ENCODE results near the gene HSF2BP. TPM values are rescaled to one million over a fixed set of nuclear protein-coding genes. Genes with fewer than 3 reads are reported as not detected.

The HSF2BP gene
- total RNA-seq, 6 donors from 2014 or later: 0.40 to 0.91 (median 0.45) TPM; not detected in 2

GRCh38 chr21:43600642-43601402, 58.5 kb downstream of the HSF2BP start:
- ATAC-seq (ENCODE audit: low FRiP score in 2 of 2) (no peak), DNase-seq (no peak)
- no peak for TF ChIP-seq POLR2A (IDR thresholded peaks at IDR 0.05)
- TF ChIP-seq POLR2AphosphoS5 (IDR thresholded peaks at IDR 0.05): no peak
- TF ChIP-seq CTCF (IDR thresholded peaks at IDR 0.05): no peak
- TF ChIP-seq EP300 (IDR thresholded peaks at IDR 0.05): no peak
- Histone ChIP-seq H3K27me3 (no peaks in the 10 kb centered on the region), H3K9me3 (no peaks in the 10 kb centered on the region), H3K36me3 (no peaks in the 10 kb centered on the region), H3K4me3 (no peak overlapping the region), H3K27ac (no peak overlapping the region), H3K4me1 (peaks cover 0 to 7% (median 0%) of the 10 kb centered on the region in 4 donors)
- 89 to 90% methylated on average over 12 of the region's 12 CpGs for WGBS, 2 donors

- Histone ChIP-seq H3K27me3 (no peaks in the 10 kb centered on the region), H3K9me3 (no peaks in the 10 kb centered on the region), H3K4me1 (peaks cover 0 to 7% (median 0%) of the 10 kb centered on the region in 4 donors), H3K27ac (no peak overlapping the region), H3K4me3 (no peak overlapping the region), H3K36me3 (no peaks in the 10 kb centered on the region)
- WGBS, 2 donors: 70 to 72% methylated on average over 5 of the region's 5 CpGs
- no peak for TF ChIP-seq EP300 (IDR thresholded peaks at IDR 0.05)
- DNase-seq (no peak), ATAC-seq (ENCODE audit: low FRiP score in 2 of 2) (no peak)
These were observed 59.6 kb downstream of the HSF2BP start for GRCh38 chr21:43599728-43600127.

- whole genome bisulfite sequencing, 2 donors: 77% methylated on average over 6 to 7 of the region's 7 CpGs
- Histone ChIP-seq H3K4me3 (no peak overlapping the region), H3K9me3 (no peaks in the 10 kb centered on the region), H3K4me1 (peaks cover 0 to 3% (median 0%) of the 10 kb centered on the region in 4 donors), H3K27ac (no peak overlapping the region), H3K36me3 (no peaks in the 10 kb centered on the region), H3K27me3 (no peaks in the 10 kb centered on the region)
- DNase-seq: no peak
- TF ChIP-seq CTCF (IDR thresholded peaks at IDR 0.05) (no peak), POLR2A (IDR thresholded peaks at IDR 0.05) (no peak), POLR2AphosphoS5 (IDR thresholded peaks at IDR 0.05) (no peak), EP300 (IDR thresholded peaks at IDR 0.05) (no peak)
- ATAC-seq (ENCODE audit: low FRiP score in 2 of 2): no peak
These were observed 60.7 kb downstream of the HSF2BP start for GRCh38 chr21:43598416-43599120.

- 92 to 95% methylated on average over 6 of the region's 6 CpGs for WGBS, 2 donors
- TF ChIP-seq POLR2A (IDR thresholded peaks at IDR 0.05) (no peak), EP300 (IDR thresholded peaks at IDR 0.05) (no peak), CTCF (IDR thresholded peaks at IDR 0.05) (no peak), POLR2AphosphoS5 (IDR thresholded peaks at IDR 0.05) (no peak)
- H3K4me3 ChIP-seq: no peak overlapping the region
- no peaks in the 10 kb centered on the region for H3K27me3 ChIP-seq
- H3K9me3 ChIP-seq: no peaks in the 10 kb centered on the region
- H3K4me1 ChIP-seq: no peaks in the 10 kb centered on the region
- DNase-seq: no peak
- H3K27ac ChIP-seq: no peak overlapping the region
- no peak for ATAC-seq (ENCODE audit: low FRiP score in 2 of 2)
- no peaks in the 10 kb centered on the region for H3K36me3 ChIP-seq
These were observed 61.6 kb downstream of the HSF2BP start for GRCh38 chr21:43597540-43598250.

- Histone ChIP-seq H3K4me3 (no peak overlapping the region), H3K9me3 (no peaks in the 10 kb centered on the region), H3K27me3 (no peaks in the 10 kb centered on the region), H3K36me3 (no peaks in the 10 kb centered on the region), H3K4me1 (no peaks in the 10 kb centered on the region), H3K27ac (no peak overlapping the region)
- ATAC-seq (ENCODE audit: low FRiP score in 2 of 2) (no peak), DNase-seq (no peak)
- 100% methylated on average over 1 of the region's 1 CpG for WGBS, 2 donors
- TF ChIP-seq POLR2A (IDR thresholded peaks at IDR 0.05) (no peak), EP300 (IDR thresholded peaks at IDR 0.05) (no peak), CTCF (IDR thresholded peaks at IDR 0.05) (no peak), POLR2AphosphoS5 (IDR thresholded peaks at IDR 0.05) (no peak)
These were observed 62.2 kb downstream of the HSF2BP start for GRCh38 chr21:43597052-43597451.

Data from upper lobe of left lung (tissue), 6 donors.